Memory B cell (primary cell): ENCODE data around the gene SLC35F4.

ENCODE experiments used
- ATAC-seq: fragments of 150-1000 bp; cut with Tn5 transposase; 2 replicates; pipeline ENCODE4 v1.10.0; 2021; ENCODE audit warnings: low read depth, mild to moderate bottlenecking, moderate library complexity
- DNase-seq, 2 donors: peaks; one replicate each; pipeline ENCODE4 v3.0.0; 2022; ENCODE audit warnings: low spot score in 2 of 2
- H3K27ac Mint-ChIP-seq: one replicate; pipeline ENCODE4 v1.8.0; 2022; ENCODE audit warnings: mild to moderate bottlenecking, moderate library complexity, mixed read lengths
- H3K27me3 Mint-ChIP-seq: one replicate; pipeline ENCODE4 v1.8.0; 2022; ENCODE audit warnings: mixed read lengths
- H3K36me3 Mint-ChIP-seq: one replicate; pipeline ENCODE4 v1.8.0; 2022; ENCODE audit warnings: mild to moderate bottlenecking, mixed read lengths
- H3K4me1 Mint-ChIP-seq: one replicate; pipeline ENCODE4 v1.8.0; 2022; ENCODE audit warnings: mixed read lengths
- H3K4me3 Mint-ChIP-seq: one replicate; pipeline ENCODE4 v1.8.0; 2022; ENCODE audit warnings: mild to moderate bottlenecking, moderate library complexity, mixed read lengths
- H3K9me3 Mint-ChIP-seq: one replicate; pipeline ENCODE4 v1.8.0; 2022; ENCODE audit warnings: mixed read lengths

Gene SLC35F4

GRCh38 chr14:57837267-57837666 lies 28.6 kb downstream of the SLC35F4 start:
- Mint-ChIP-seq H3K36me3 (no peaks in the 10 kb centered on the region), H3K9me3 (peaks cover 2% of the 10 kb centered on the region), H3K4me1 (no peaks in the 10 kb centered on the region), H3K4me3 (no peak overlapping the region), H3K27me3 (peaks cover 6% of the 10 kb centered on the region), H3K27ac (no peak overlapping the region)
- DNase-seq (no peak), ATAC-seq (no peak)

GRCh38 chr14:57835766-57836165 lies 30.1 kb downstream of the SLC35F4 start:
- peaks cover 2% of the 10 kb centered on the region for H3K9me3 Mint-ChIP-seq
- H3K4me3 Mint-ChIP-seq = no peak overlapping the region
- no peaks in the 10 kb centered on the region for H3K4me1 Mint-ChIP-seq
- H3K27ac Mint-ChIP-seq = no peak overlapping the region
- peaks cover 6% of the 10 kb centered on the region for H3K27me3 Mint-ChIP-seq
- ATAC-seq (no peak), DNase-seq (no peak)
- no peaks in the 10 kb centered on the region for H3K36me3 Mint-ChIP-seq

GRCh38 chr14:57834961-57835360 lies 30.9 kb downstream of the SLC35F4 start:
- Mint-ChIP-seq H3K4me3 (no peak overlapping the region), H3K36me3 (no peaks in the 10 kb centered on the region), H3K27ac (no peak overlapping the region), H3K4me1 (no peaks in the 10 kb centered on the region), H3K9me3 (peaks cover 2% of the 10 kb centered on the region), H3K27me3 (peaks cover 6% of the 10 kb centered on the region)
- DNase-seq = no peak
- ATAC-seq = no peak

- Mint-ChIP-seq H3K27ac (no peak overlapping the region), H3K4me1 (no peaks in the 10 kb centered on the region), H3K36me3 (no peaks in the 10 kb centered on the region), H3K4me3 (no peak overlapping the region), H3K27me3 (peaks cover 2% of the 10 kb centered on the region), H3K9me3 (peaks cover 2% of the 10 kb centered on the region)
- DNase-seq (no peak), ATAC-seq (no peak)
These were observed 31.8 kb downstream of the SLC35F4 start for GRCh38 chr14:57834001-57834598.

GRCh38 chr14:57833323-57833722 lies 32.6 kb downstream of the SLC35F4 start:
- H3K27me3 Mint-ChIP-seq = peaks cover 2% of the 10 kb centered on the region
- no peak for DNase-seq

GRCh38 chr14:57831981-57832380 lies 33.9 kb downstream of the SLC35F4 start:
- peaks cover 5% of the 10 kb centered on the region for H3K27me3 Mint-ChIP-seq
- DNase-seq (no peak), ATAC-seq (no peak)
- H3K4me1 Mint-ChIP-seq = no peaks in the 10 kb centered on the region
- H3K27ac Mint-ChIP-seq = no peak overlapping the region
- no peak overlapping the region for H3K4me3 Mint-ChIP-seq
- no peaks in the 10 kb centered on the region for H3K36me3 Mint-ChIP-seq
- H3K9me3 Mint-ChIP-seq = peaks cover 4% of the 10 kb centered on the region

More at GRCh38 chr14:57833323-57833722, 32.6 kb downstream of the SLC35F4 start:
- Mint-ChIP-seq H3K9me3 (peaks cover 2% of the 10 kb centered on the region), H3K4me3 (no peak overlapping the region), H3K4me1 (no peaks in the 10 kb centered on the region), H3K36me3 (no peaks in the 10 kb centered on the region), H3K27ac (no peak overlapping the region)
- no peak for ATAC-seq

GRCh38 chr14:57828713-57829112 lies 37.2 kb downstream of the SLC35F4 start:
- Mint-ChIP-seq H3K27me3 (peaks cover 3% of the 10 kb centered on the region), H3K27ac (no peak overlapping the region), H3K9me3 (peaks cover 6% of the 10 kb centered on the region), H3K4me3 (no peak overlapping the region), H3K4me1 (no peaks in the 10 kb centered on the region), H3K36me3 (no peaks in the 10 kb centered on the region)
- no peak for DNase-seq
- no peak for ATAC-seq

- no peak overlapping the region for H3K27ac Mint-ChIP-seq
- DNase-seq = no peak
- peaks cover 6% of the 10 kb centered on the region for H3K9me3 Mint-ChIP-seq
- ATAC-seq = no peak
- H3K4me1 Mint-ChIP-seq = no peaks in the 10 kb centered on the region
- H3K36me3 Mint-ChIP-seq = no peaks in the 10 kb centered on the region
- peaks cover 6% of the 10 kb centered on the region for H3K27me3 Mint-ChIP-seq
- no peak overlapping the region for H3K4me3 Mint-ChIP-seq
These were observed 42.8 kb downstream of the SLC35F4 start for GRCh38 chr14:57823015-57823660.

GRCh38 chr14:57822081-57822480 lies 43.8 kb downstream of the SLC35F4 start:
- Mint-ChIP-seq H3K9me3 (peaks cover 5% of the 10 kb centered on the region), H3K4me1 (no peaks in the 10 kb centered on the region), H3K36me3 (no peaks in the 10 kb centered on the region), H3K27me3 (peaks cover 5% of the 10 kb centered on the region), H3K4me3 (no peak overlapping the region), H3K27ac (no peak overlapping the region)
- no peak for DNase-seq
- no peak for ATAC-seq

GRCh38 chr14:57820581-57820980 lies 45.3 kb downstream of the SLC35F4 start:
- Mint-ChIP-seq H3K27me3 (peaks cover 3% of the 10 kb centered on the region), H3K4me1 (no peaks in the 10 kb centered on the region), H3K9me3 (peaks cover 3% of the 10 kb centered on the region), H3K27ac (no peak overlapping the region), H3K4me3 (no peak overlapping the region), H3K36me3 (no peaks in the 10 kb centered on the region)
- ATAC-seq = no peak
- no peak for DNase-seq

- no peak for ATAC-seq
- H3K9me3 Mint-ChIP-seq = no peaks in the 10 kb centered on the region
- peaks cover 3% of the 10 kb centered on the region for H3K27me3 Mint-ChIP-seq
- H3K4me3 Mint-ChIP-seq = no peak overlapping the region
- no peak for DNase-seq
- no peaks in the 10 kb centered on the region for H3K36me3 Mint-ChIP-seq
- H3K27ac Mint-ChIP-seq = no peak overlapping the region
- no peaks in the 10 kb centered on the region for H3K4me1 Mint-ChIP-seq
These were observed 47.4 kb downstream of the SLC35F4 start for GRCh38 chr14:57818511-57818910.

- no peak for ATAC-seq
These were observed 49.2 kb downstream of the SLC35F4 start for GRCh38 chr14:57816568-57817284.

GRCh38 chr14:57814726-57815125 lies 51.2 kb downstream of the SLC35F4 start:
- no peaks in the 10 kb centered on the region for H3K9me3 Mint-ChIP-seq
- H3K4me1 Mint-ChIP-seq = no peaks in the 10 kb centered on the region
- no peak overlapping the region for H3K4me3 Mint-ChIP-seq
- H3K27me3 Mint-ChIP-seq = no peaks in the 10 kb centered on the region
- ATAC-seq (no peak), DNase-seq (no peak)
- no peak overlapping the region for H3K27ac Mint-ChIP-seq
- no peaks in the 10 kb centered on the region for H3K36me3 Mint-ChIP-seq

More at GRCh38 chr14:57816568-57817284, 49.2 kb downstream of the SLC35F4 start:
- no peaks in the 10 kb centered on the region for H3K9me3 Mint-ChIP-seq
- DNase-seq = no peak
- H3K27me3 Mint-ChIP-seq = no peaks in the 10 kb centered on the region
- H3K4me3 Mint-ChIP-seq = no peak overlapping the region
- H3K4me1 Mint-ChIP-seq = no peaks in the 10 kb centered on the region
- H3K27ac Mint-ChIP-seq = no peak overlapping the region
- no peaks in the 10 kb centered on the region for H3K36me3 Mint-ChIP-seq

- Mint-ChIP-seq H3K9me3 (no peaks in the 10 kb centered on the region), H3K4me1 (no peaks in the 10 kb centered on the region), H3K36me3 (no peaks in the 10 kb centered on the region), H3K4me3 (no peak overlapping the region), H3K27ac (no peak overlapping the region), H3K27me3 (no peaks in the 10 kb centered on the region)
- DNase-seq (no peak), ATAC-seq (no peak)
These were observed 53.2 kb downstream of the SLC35F4 start for GRCh38 chr14:57812741-57813140.
